Activated CD4-positive, alpha-beta T cell treated with anti-CD3 and anti-CD28 coated beads, Interleukin-2, amount 50 U/mL, for 24 hours (primary cell): ENCODE data around the gene SAMD4B.
A peak's percentile ranks its signal among the peaks of the same experiment; 100 is the strongest.

Experiments used
- DNase-seq, 2 donors: peaks; one replicate each; pipeline ENCODE4 v3.0.0-alpha.2; 2020; ENCODE audit warnings: low read depth in 1 of 2, low spot score in 1 of 2

Gene SAMD4B

GRCh38 chr19:39407660-39408391 lies 65.6 kb downstream of the SAMD4B start:
- no peak for DNase-seq

GRCh38 chr19:39408392-39409207 lies 66.4 kb downstream of the SAMD4B start:
- no peak for DNase-seq

- DNase-seq, result peak in 1 of 2 donors; percentile 65
Measured at GRCh38 chr19:39409208-39410016, 67.2 kb downstream of the SAMD4B start.

GRCh38 chr19:39410017-39410830 lies 68.0 kb downstream of the SAMD4B start:
- DNase-seq, result no peak

- DNase-seq, result no peak
Measured at GRCh38 chr19:39410831-39411080, 68.5 kb downstream of the SAMD4B start.

GRCh38 chr19:39411081-39411831 lies 69.0 kb downstream of the SAMD4B start:
- no peak for DNase-seq

- DNase-seq, result peak; percentile 69 to 91
Measured at GRCh38 chr19:39411832-39412099, 69.5 kb downstream of the SAMD4B start.

- DNase-seq, result peak; percentile 96 to 100
Measured at GRCh38 chr19:39412100-39412866, 70.1 kb downstream of the SAMD4B start, which contains the start of gene PLEKHG2. Gene PLEKHG2 (plus strand): TSS chr19:39412669. CDS start chr19:39414087, 1,418 bp downstream.

GRCh38 chr19:39412867-39413271 lies 70.6 kb downstream of the SAMD4B start:
- DNase-seq, result no peak

GRCh38 chr19:39413272-39413910 lies 71.2 kb downstream of the SAMD4B start:
- no peak for DNase-seq

- DNase-seq, result no peak
Measured at GRCh38 chr19:39413911-39414608, 71.8 kb downstream of the SAMD4B start.

- no peak for DNase-seq
Measured at GRCh38 chr19:39415111-39416046, 73.2 kb downstream of the SAMD4B start.

GRCh38 chr19:39416152-39417120 lies 74.2 kb downstream of the SAMD4B start:
- DNase-seq, result no peak

GRCh38 chr19:39417463-39418181 lies 75.4 kb downstream of the SAMD4B start:
- no peak for DNase-seq

GRCh38 chr19:39419003-39419402 lies 76.8 kb downstream of the SAMD4B start:
- no peak for DNase-seq

GRCh38 chr19:39420769-39421168 lies 78.5 kb downstream of the SAMD4B start:
- no peak for DNase-seq
